ENCODE data around the gene NEK10. TPM values are rescaled to one million over a fixed set of nuclear protein-coding genes. Genes with fewer than 3 reads are reported as not detected.
A peak's percentile ranks its signal among the peaks of the same experiment; 100 is the strongest.

Gene NEK10
- total and polyA plus RNA-seq, 2 of the 13 experiments (the other 11 are each of a cell fraction or from before 2014, with no cell fraction given), result 2.8 to 14.2 TPM

DNA sequence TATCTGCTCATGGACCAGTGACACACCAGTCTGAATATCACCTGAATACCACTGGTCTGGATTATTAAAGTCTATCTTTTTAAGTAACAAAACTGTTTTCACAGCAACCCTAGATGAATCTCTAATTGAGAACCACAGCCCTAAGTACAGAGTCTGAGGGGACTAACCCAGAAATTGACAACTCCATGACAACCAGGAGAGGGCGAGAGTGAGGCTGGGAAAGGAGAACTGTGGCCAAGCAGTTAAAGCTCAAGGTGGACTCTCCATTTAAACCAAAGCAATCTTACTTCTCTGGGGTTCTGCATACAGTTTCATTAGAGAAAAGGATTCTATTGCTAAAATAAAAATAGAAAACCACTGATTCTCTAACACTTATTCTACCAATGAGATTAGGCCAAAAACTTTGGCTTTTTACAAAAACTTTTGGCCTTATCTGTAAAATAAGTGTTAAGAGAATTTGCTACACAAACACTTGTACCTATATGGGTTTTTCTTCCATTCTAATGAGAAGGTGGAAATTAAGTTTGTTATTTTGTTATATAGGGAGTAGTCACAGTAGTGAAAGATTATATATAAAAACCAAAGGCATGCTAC is 11.4 kb downstream of the NEK10 start (continued):
- TF ChIP-seq, protein P1, sequence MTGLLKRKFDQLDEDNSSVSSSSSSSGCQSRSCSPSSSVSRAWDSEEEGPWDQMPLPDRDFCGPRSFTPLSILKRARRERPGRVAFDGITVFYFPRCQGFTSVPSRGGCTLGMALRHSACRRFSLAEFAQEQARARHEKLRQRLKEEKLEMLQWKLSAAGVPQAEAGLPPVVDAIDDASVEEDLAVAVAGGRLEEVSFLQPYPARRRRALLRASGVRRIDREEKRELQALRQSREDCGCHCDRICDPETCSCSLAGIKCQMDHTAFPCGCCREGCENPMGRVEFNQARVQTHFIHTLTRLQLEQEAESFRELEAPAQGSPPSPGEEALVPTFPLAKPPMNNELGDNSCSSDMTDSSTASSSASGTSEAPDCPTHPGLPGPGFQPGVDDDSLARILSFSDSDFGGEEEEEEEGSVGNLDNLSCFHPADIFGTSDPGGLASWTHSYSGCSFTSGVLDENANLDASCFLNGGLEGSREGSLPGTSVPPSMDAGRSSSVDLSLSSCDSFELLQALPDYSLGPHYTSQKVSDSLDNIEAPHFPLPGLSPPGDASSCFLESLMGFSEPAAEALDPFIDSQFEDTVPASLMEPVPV (CRISPR knock-in tag; IDR thresholded peaks at IDR 0.05), result no peak
- no peak for TF ChIP-seq EZH2 (conservative IDR thresholded peaks at IDR 0.05; ENCODE audit: low read depth, low read length)
- no peak for TF ChIP-seq ARID2 (CRISPR knock-in tag; IDR thresholded peaks at IDR 0.05; ENCODE audit: borderline replicate concordance)
- TF ChIP-seq YEATS2 (CRISPR knock-in tag; IDR thresholded peaks at IDR 0.05; ENCODE audit: borderline replicate concordance), result peak; percentile 43; the same call in 1 of the 2 replicates
- TF ChIP-seq FOXJ3 (CRISPR knock-in tag; IDR thresholded peaks at IDR 0.05; ENCODE audit: borderline replicate concordance), result no peak
- TF ChIP-seq, protein P2, sequence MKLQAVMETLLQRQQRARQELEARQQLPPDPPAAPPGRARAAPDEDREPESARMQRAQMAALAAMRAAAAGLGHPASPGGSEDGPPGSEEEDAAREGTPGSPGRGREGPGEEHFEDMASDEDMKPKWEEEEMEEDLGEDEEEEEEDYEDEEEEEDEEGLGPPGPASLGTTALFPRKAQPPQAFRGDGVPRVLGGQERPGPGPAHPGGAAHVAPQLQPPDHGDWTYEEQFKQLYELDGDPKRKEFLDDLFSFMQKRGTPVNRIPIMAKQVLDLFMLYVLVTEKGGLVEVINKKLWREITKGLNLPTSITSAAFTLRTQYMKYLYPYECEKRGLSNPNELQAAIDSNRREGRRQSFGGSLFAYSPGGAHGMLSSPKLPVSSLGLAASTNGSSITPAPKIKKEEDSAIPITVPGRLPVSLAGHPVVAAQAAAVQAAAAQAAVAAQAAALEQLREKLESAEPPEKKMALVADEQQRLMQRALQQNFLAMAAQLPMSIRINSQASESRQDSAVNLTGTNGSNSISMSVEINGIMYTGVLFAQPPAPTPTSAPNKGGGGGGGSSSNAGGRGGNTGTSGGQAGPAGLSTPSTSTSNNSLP (IDR thresholded peaks at IDR 0.05; ENCODE audit: low read depth, low read length), result no peak
- TF ChIP-seq, protein P3, sequence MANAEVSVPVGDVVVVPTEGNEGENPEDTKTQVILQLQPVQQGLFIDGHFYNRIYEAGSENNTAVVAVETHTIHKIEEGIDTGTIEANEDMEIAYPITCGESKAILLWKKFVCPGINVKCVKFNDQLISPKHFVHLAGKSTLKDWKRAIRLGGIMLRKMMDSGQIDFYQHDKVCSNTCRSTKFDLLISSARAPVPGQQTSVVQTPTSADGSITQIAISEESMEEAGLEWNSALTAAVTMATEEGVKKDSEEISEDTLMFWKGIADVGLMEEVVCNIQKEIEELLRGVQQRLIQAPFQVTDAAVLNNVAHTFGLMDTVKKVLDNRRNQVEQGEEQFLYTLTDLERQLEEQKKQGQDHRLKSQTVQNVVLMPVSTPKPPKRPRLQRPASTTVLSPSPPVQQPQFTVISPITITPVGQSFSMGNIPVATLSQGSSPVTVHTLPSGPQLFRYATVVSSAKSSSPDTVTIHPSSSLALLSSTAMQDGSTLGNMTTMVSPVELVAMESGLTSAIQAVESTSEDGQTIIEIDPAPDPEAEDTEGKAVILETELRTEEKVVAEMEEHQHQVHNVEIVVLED (CRISPR knock-in tag; IDR thresholded peaks at IDR 0.05; ENCODE audit: borderline replicate concordance), result no peak
- TF ChIP-seq NPAS2 (CRISPR knock-in tag; IDR thresholded peaks at IDR 0.05; ENCODE audit: borderline replicate concordance), result no peak
- TF ChIP-seq ZNF264 (CRISPR knock-in tag; IDR thresholded peaks at IDR 0.05), result no peak
- TF ChIP-seq ZNF616 (CRISPR knock-in tag; IDR thresholded peaks at IDR 0.05; ENCODE audit: low read depth), result no peak
- TF ChIP-seq, protein P4, sequence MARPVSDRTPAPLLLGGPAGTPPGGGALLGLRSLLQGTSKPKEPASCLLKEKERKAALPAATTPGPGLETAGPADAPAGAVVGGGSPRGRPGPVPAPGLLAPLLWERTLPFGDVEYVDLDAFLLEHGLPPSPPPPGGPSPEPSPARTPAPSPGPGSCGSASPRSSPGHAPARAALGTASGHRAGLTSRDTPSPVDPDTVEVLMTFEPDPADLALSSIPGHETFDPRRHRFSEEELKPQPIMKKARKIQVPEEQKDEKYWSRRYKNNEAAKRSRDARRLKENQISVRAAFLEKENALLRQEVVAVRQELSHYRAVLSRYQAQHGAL (CRISPR knock-in tag; IDR thresholded peaks at IDR 0.05; ENCODE audit: not compliant biosample characterization), result no peak
- TF ChIP-seq TBL1XR1 (IDR thresholded peaks at IDR 0.05; ENCODE audit: borderline replicate concordance, low read length, partially characterized antibody), result no peak
- TF ChIP-seq NKX3-1 (CRISPR knock-in tag; IDR thresholded peaks at IDR 0.05), result no peak
- TF ChIP-seq, protein P5, sequence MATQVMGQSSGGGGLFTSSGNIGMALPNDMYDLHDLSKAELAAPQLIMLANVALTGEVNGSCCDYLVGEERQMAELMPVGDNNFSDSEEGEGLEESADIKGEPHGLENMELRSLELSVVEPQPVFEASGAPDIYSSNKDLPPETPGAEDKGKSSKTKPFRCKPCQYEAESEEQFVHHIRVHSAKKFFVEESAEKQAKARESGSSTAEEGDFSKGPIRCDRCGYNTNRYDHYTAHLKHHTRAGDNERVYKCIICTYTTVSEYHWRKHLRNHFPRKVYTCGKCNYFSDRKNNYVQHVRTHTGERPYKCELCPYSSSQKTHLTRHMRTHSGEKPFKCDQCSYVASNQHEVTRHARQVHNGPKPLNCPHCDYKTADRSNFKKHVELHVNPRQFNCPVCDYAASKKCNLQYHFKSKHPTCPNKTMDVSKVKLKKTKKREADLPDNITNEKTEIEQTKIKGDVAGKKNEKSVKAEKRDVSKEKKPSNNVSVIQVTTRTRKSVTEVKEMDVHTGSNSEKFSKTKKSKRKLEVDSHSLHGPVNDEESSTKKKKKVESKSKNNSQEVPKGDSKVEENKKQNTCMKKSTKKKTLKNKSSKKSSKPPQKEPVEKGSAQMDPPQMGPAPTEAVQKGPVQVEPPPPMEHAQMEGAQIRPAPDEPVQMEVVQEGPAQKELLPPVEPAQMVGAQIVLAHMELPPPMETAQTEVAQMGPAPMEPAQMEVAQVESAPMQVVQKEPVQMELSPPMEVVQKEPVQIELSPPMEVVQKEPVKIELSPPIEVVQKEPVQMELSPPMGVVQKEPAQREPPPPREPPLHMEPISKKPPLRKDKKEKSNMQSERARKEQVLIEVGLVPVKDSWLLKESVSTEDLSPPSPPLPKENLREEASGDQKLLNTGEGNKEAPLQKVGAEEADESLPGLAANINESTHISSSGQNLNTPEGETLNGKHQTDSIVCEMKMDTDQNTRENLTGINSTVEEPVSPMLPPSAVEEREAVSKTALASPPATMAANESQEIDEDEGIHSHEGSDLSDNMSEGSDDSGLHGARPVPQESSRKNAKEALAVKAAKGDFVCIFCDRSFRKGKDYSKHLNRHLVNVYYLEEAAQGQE (IDR thresholded peaks at IDR 0.05; ENCODE audit: borderline replicate concordance in 1 of 2, low read depth in 1 of 2, low read length in 2 of 2), result no peak
- TF ChIP-seq ZNF572 (CRISPR knock-in tag; IDR thresholded peaks at IDR 0.05), result no peak
- TF ChIP-seq ZNF569 (CRISPR knock-in tag; IDR thresholded peaks at IDR 0.05; ENCODE audit: borderline replicate concordance), result no peak
- no peak for TF ChIP-seq ZNF496 (CRISPR knock-in tag; IDR thresholded peaks at IDR 0.05; ENCODE audit: insufficient replicate concordance)
- TF ChIP-seq, protein P6, sequence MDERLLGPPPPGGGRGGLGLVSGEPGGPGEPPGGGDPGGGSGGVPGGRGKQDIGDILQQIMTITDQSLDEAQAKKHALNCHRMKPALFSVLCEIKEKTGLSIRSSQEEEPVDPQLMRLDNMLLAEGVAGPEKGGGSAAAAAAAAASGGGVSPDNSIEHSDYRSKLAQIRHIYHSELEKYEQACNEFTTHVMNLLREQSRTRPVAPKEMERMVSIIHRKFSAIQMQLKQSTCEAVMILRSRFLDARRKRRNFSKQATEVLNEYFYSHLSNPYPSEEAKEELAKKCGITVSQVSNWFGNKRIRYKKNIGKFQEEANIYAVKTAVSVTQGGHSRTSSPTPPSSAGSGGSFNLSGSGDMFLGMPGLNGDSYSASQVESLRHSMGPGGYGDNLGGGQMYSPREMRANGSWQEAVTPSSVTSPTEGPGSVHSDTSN (CRISPR knock-in tag; IDR thresholded peaks at IDR 0.05), result no peak

All from HepG2 (cell line).